Measurements from ENCODE around the gene AGFG2. TPM values are rescaled to one million over a fixed set of nuclear protein-coding genes. Genes with fewer than 3 reads are reported as not detected.
A peak's percentile ranks its signal among the peaks of the same experiment; 100 is the strongest.

Gene AGFG2
- total RNA-seq, 1 experiment from 2014 or later: 11.2 TPM

- H3K4me3 Mint-ChIP-seq: peak overlapping the region in 1 of 2 experiments; percentile 7; a peak in 1 of 5 replicates
- WGBS (ENCODE audit: extremely low coverage, insufficient read length, low lambda C conversion rate): no CpG with 5 or more reads among the region's 11 CpGs
- no peak overlapping the region for H3K27ac Mint-ChIP-seq
Observed at GRCh38 chr7:100568176-100568895, 29.3 kb downstream of the AGFG2 start.

More at GRCh38 chr7:100568176-100568895, 29.3 kb downstream of the AGFG2 start:
- peaks cover 34 to 43% of the 10 kb centered on the region in 2 experiments for H3K4me1 Mint-ChIP-seq
- Histone ChIP-seq H2AK5ac (ENCODE audit: insufficient read length, low read length) (no peak overlapping the region), H3K18ac (ENCODE audit: insufficient read length, low read depth, low read length) (no peak overlapping the region), H3K56ac (ENCODE audit: insufficient read length, low read depth, low read length) (no peak overlapping the region), H4K91ac (ENCODE audit: insufficient read length, low read depth, low read length) (no peak overlapping the region), H2AFZ (ENCODE audit: low read length) (no peak overlapping the region), H3K4ac (ENCODE audit: low read depth, low read length) (no peak overlapping the region), H3K79me2 (ENCODE audit: insufficient read depth, low read length) (no peaks in the 10 kb centered on the region), H4K20me1 (ENCODE audit: control insufficient read depth, insufficient read depth, insufficient read length) (no peaks in the 10 kb centered on the region), H3K4me1 (ENCODE audit: insufficient read depth, low read length) (peaks cover 9% of the 10 kb centered on the region; the same call in 1 of the 2 replicates), H3K23ac (ENCODE audit: insufficient read length, low read depth, low read length) (no peak overlapping the region), H3K79me1 (ENCODE audit: insufficient read depth, low read depth, low read length, poor library complexity, severe bottlenecking) (no peaks in the 10 kb centered on the region), H3K27ac (ENCODE audit: insufficient read length, low read depth, low read length) (no peak overlapping the region), H3K14ac (ENCODE audit: insufficient read depth, low read length) (no peak overlapping the region), H2BK5ac (ENCODE audit: insufficient read length, low read length) (no peak overlapping the region), H2BK15ac (ENCODE audit: low read depth, low read length) (no peak overlapping the region), H3T11ph (ENCODE audit: low read length) (no peak overlapping the region), H4K8ac (replicated peaks; ENCODE audit: insufficient read length, low read depth, low read length) (no peak overlapping the region), H3K23me2 (ENCODE audit: insufficient read length, low read depth, low read length, poor library complexity, severe bottlenecking) (peaks cover 9% of the 10 kb centered on the region), H3K27me3 (ENCODE audit: insufficient read depth, low read length) (no peaks in the 10 kb centered on the region), H3K4me2 (ENCODE audit: insufficient read depth, insufficient read length, low read length) (no peak overlapping the region), H2BK12ac (ENCODE audit: insufficient read length, low read depth, low read length) (no peak overlapping the region), H2BK20ac (ENCODE audit: low read depth, low read length, poor library complexity, severe bottlenecking) (no peak overlapping the region), H3K9ac (ENCODE audit: extremely low read depth, insufficient read length, low read length) (no peak overlapping the region), H3K9me3 (ENCODE audit: control insufficient read depth, low read depth, low read length) (no peaks in the 10 kb centered on the region), H4K5ac (ENCODE audit: insufficient read length, low read depth, low read length) (no peak overlapping the region), H2BK120ac (ENCODE audit: low read depth, low read length, poor library complexity, severe bottlenecking) (no peak overlapping the region)
- TF ChIP-seq, protein P1, sequence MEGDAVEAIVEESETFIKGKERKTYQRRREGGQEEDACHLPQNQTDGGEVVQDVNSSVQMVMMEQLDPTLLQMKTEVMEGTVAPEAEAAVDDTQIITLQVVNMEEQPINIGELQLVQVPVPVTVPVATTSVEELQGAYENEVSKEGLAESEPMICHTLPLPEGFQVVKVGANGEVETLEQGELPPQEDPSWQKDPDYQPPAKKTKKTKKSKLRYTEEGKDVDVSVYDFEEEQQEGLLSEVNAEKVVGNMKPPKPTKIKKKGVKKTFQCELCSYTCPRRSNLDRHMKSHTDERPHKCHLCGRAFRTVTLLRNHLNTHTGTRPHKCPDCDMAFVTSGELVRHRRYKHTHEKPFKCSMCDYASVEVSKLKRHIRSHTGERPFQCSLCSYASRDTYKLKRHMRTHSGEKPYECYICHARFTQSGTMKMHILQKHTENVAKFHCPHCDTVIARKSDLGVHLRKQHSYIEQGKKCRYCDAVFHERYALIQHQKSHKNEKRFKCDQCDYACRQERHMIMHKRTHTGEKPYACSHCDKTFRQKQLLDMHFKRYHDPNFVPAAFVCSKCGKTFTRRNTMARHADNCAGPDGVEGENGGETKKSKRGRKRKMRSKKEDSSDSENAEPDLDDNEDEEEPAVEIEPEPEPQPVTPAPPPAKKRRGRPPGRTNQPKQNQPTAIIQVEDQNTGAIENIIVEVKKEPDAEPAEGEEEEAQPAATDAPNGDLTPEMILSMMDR (conservative IDR thresholded peaks at IDR 0.05): no peak
- DNase-seq: peak; percentile 25
- H3K36me3 Mint-ChIP-seq (ENCODE audit: insufficient read depth in 1 of 3, low read depth in 3 of 3): peaks cover 0 to 4% (median 2%) of the 10 kb centered on the region in 3 experiments; a peak in 1 of 7 replicates
- peaks cover 5% of the 10 kb centered on the region for H3K27me3 Mint-ChIP-seq (ENCODE audit: low read depth)
- H3K9me3 Mint-ChIP-seq: peaks cover 0 to 2% of the 10 kb centered on the region in 2 experiments; a peak in 1 of 5 replicates
